Naive B cell (primary cell): ENCODE measurements around the gene FARS2. TPM values are rescaled to one million over a fixed set of nuclear protein-coding genes. Genes with fewer than 3 reads are reported as not detected.
"Not testable (repeated sequence)": the region's sequence is repeated elsewhere in the genome, so short reads cannot be mapped to it uniquely, and the experiment has no call there.

ENCODE experiments used
- ATAC-seq, 2 donors: fragments of 150-1000 bp; cut with Tn5 transposase; 2 replicates each; pipeline ENCODE4 v1.10.0; 2021; ENCODE audit warnings: low read depth in 2 of 2, mild to moderate bottlenecking in 2 of 2, moderate library complexity in 2 of 2
- DNase-seq: peaks from one replicate; pipeline ENCODE4 v3.0.0; 2022
- H3K27ac Mint-ChIP-seq, 6 donors: one replicate each; pipeline ENCODE4 v1.8.0; 2020 to 2022; ENCODE audit warnings: mild to moderate bottlenecking in 6 of 6, mixed read lengths in 6 of 6, moderate library complexity in 5 of 6, inconsistent platforms in 2 of 6
- H3K27me3 Mint-ChIP-seq, 3 donors: one replicate each; pipeline ENCODE4 v1.8.0; 2021 to 2022; ENCODE audit warnings: mixed read lengths in 3 of 3, mild to moderate bottlenecking in 1 of 3
- H3K36me3 Mint-ChIP-seq, 2 donors: one replicate each; pipeline ENCODE4 v1.8.0; 2020 to 2022; ENCODE audit warnings: mixed read lengths in 2 of 2, inconsistent platforms in 1 of 2, mild to moderate bottlenecking in 1 of 2
- H3K4me1 Mint-ChIP-seq, 3 donors: one replicate each; pipeline ENCODE4 v1.8.0; 2020 to 2022; ENCODE audit warnings: mixed read lengths in 3 of 3, inconsistent platforms in 1 of 3, mild to moderate bottlenecking in 1 of 3, moderate library complexity in 1 of 3
- H3K4me3 Mint-ChIP-seq, 8 donors: one replicate each; pipeline ENCODE4 v1.8.0; 2020 to 2022; ENCODE audit warnings: mild to moderate bottlenecking in 8 of 8, mixed read lengths in 8 of 8, moderate library complexity in 8 of 8, inconsistent platforms in 2 of 8
- H3K9me3 Mint-ChIP-seq, 7 donors: one replicate each; pipeline ENCODE4 v1.8.0; 2020 to 2022; ENCODE audit warnings: mixed read lengths in 7 of 7, mild to moderate bottlenecking in 5 of 7, inconsistent platforms in 2 of 7, moderate library complexity in 1 of 7
- polyA plus RNA-seq, 6 donors: library from polyadenylated mRNA; unstranded; fragments of 300-500 nt; fragmentation: Illumina TruSeq; gene quantifications; one replicate each; pipeline ENCODE4 v1.2.3, GENCODE V29; 2021; ENCODE audit warnings: low read depth in 6 of 6

The FARS2 gene
- polyA plus RNA-seq, 6 donors from 2014 or later, result 25.7 to 35.9 (median 27.6) TPM

- Mint-ChIP-seq H3K27ac (no peak overlapping the region), H3K27me3 (no peaks in the 10 kb centered on the region), H3K36me3 (peaks cover 48 to 53% of the 10 kb centered on the region in 2 donors), H3K4me3 (no peak overlapping the region), H3K9me3 (peaks cover 0 to 17% (median 10%) of the 10 kb centered on the region in 7 donors), H3K4me1 (no peaks in the 10 kb centered on the region)
- DNase-seq (no peak), ATAC-seq (no peak)
Observed at GRCh38 chr6:5550631-5551030, 289.3 kb downstream of the FARS2 start.

GRCh38 chr6:5552243-5552642, 290.9 kb downstream of the FARS2 start:
- ATAC-seq (no peak), DNase-seq (no peak)
- H3K4me1 Mint-ChIP-seq, result no peaks in the 10 kb centered on the region
- H3K36me3 Mint-ChIP-seq, result peaks cover 44 to 46% of the 10 kb centered on the region in 2 donors
- no peak overlapping the region for H3K27ac Mint-ChIP-seq
- no peaks in the 10 kb centered on the region for H3K27me3 Mint-ChIP-seq
- H3K4me3 Mint-ChIP-seq, result no peak overlapping the region
- peaks cover 0 to 17% (median 10%) of the 10 kb centered on the region in 7 donors for H3K9me3 Mint-ChIP-seq

GRCh38 chr6:5553767-5554166, 292.5 kb downstream of the FARS2 start:
- no peaks in the 10 kb centered on the region for H3K27me3 Mint-ChIP-seq
- DNase-seq (no peak), ATAC-seq (no peak)
- H3K4me3 Mint-ChIP-seq, result no peak overlapping the region
- no peaks in the 10 kb centered on the region for H3K4me1 Mint-ChIP-seq
- H3K9me3 Mint-ChIP-seq, result peaks cover 0 to 17% (median 10%) of the 10 kb centered on the region in 7 donors
- H3K36me3 Mint-ChIP-seq, result peaks cover 35 to 36% of the 10 kb centered on the region in 2 donors
- no peak overlapping the region for H3K27ac Mint-ChIP-seq

GRCh38 chr6:5554226-5554625, 292.9 kb downstream of the FARS2 start:
- no peak overlapping the region for H3K4me3 Mint-ChIP-seq
- H3K27me3 Mint-ChIP-seq, result no peaks in the 10 kb centered on the region
- DNase-seq (no peak), ATAC-seq (no peak)
- H3K4me1 Mint-ChIP-seq, result no peaks in the 10 kb centered on the region
- H3K9me3 Mint-ChIP-seq, result peaks cover 0 to 16% (median 10%) of the 10 kb centered on the region in 7 donors
- H3K36me3 Mint-ChIP-seq, result peaks cover 33 to 35% of the 10 kb centered on the region in 2 donors
- no peak overlapping the region for H3K27ac Mint-ChIP-seq

GRCh38 chr6:5556011-5556410, 294.7 kb downstream of the FARS2 start:
- no peak overlapping the region for H3K27ac Mint-ChIP-seq
- peaks cover 15 to 25% of the 10 kb centered on the region in 2 donors for H3K36me3 Mint-ChIP-seq
- no peak for ATAC-seq
- peaks cover 0 to 4% (median 2%) of the 10 kb centered on the region in 7 donors for H3K9me3 Mint-ChIP-seq
- H3K4me3 Mint-ChIP-seq, result no peak overlapping the region
- no peaks in the 10 kb centered on the region for H3K27me3 Mint-ChIP-seq
- no peak for DNase-seq
- no peaks in the 10 kb centered on the region for H3K4me1 Mint-ChIP-seq

- ATAC-seq (no peak), DNase-seq (no peak)
- Mint-ChIP-seq H3K9me3 (no peaks in the 10 kb centered on the region), H3K4me1 (peaks cover 0 to 5% (median 5%) of the 10 kb centered on the region in 3 donors), H3K4me3 (no peak overlapping the region), H3K27ac (no peak overlapping the region), H3K27me3 (no peaks in the 10 kb centered on the region), H3K36me3 (peaks cover 9 to 21% of the 10 kb centered on the region in 2 donors)
Observed at GRCh38 chr6:5557506-5557905, 296.2 kb downstream of the FARS2 start.

GRCh38 chr6:5559651-5560050, 298.3 kb downstream of the FARS2 start:
- ATAC-seq (no peak), DNase-seq (no peak)
- peaks cover 0 to 5% (median 5%) of the 10 kb centered on the region in 3 donors for H3K4me1 Mint-ChIP-seq
- H3K4me3 Mint-ChIP-seq, result no peak overlapping the region
- H3K27me3 Mint-ChIP-seq, result no peaks in the 10 kb centered on the region
- H3K9me3 Mint-ChIP-seq, result peaks cover 0 to 7% (median 0%) of the 10 kb centered on the region in 7 donors
- H3K27ac Mint-ChIP-seq, result peak overlapping the region in 1 of 6 donors; percentile 31
- H3K36me3 Mint-ChIP-seq, result peaks cover 9 to 16% of the 10 kb centered on the region in 2 donors

GRCh38 chr6:5562277-5562676, 301.0 kb downstream of the FARS2 start:
- Mint-ChIP-seq H3K4me3 (no peak overlapping the region), H3K36me3 (peaks cover 0 to 4% of the 10 kb centered on the region in 2 donors), H3K4me1 (peaks cover 0 to 11% (median 9%) of the 10 kb centered on the region in 3 donors), H3K27ac (no peak overlapping the region), H3K9me3 (peaks cover 0 to 11% (median 1%) of the 10 kb centered on the region in 7 donors), H3K27me3 (no peaks in the 10 kb centered on the region)
- no peak for ATAC-seq
- no peak for DNase-seq

GRCh38 chr6:5563086-5563485, 301.8 kb downstream of the FARS2 start:
- Mint-ChIP-seq H3K36me3 (peaks cover 2 to 4% of the 10 kb centered on the region in 2 donors), H3K9me3 (peaks cover 0 to 11% (median 3%) of the 10 kb centered on the region in 7 donors), H3K4me3 (no peak overlapping the region), H3K27ac (no peak overlapping the region), H3K4me1 (peaks cover 0 to 11% (median 9%) of the 10 kb centered on the region in 3 donors), H3K27me3 (no peaks in the 10 kb centered on the region)
- ATAC-seq (no peak), DNase-seq (no peak)

GRCh38 chr6:5564746-5565145, 303.4 kb downstream of the FARS2 start:
- H3K27ac Mint-ChIP-seq, H3K27me3 Mint-ChIP-seq, DNase-seq, ATAC-seq, H3K4me3 Mint-ChIP-seq: not testable (repeated sequence)
- H3K36me3 Mint-ChIP-seq, result peaks cover under 1 to 11% of the 10 kb centered on the region in 2 donors
- peaks cover 4 to 21% (median 16%) of the 10 kb centered on the region in 3 donors for H3K4me1 Mint-ChIP-seq
- peaks cover 0 to 11% (median 5%) of the 10 kb centered on the region in 7 donors for H3K9me3 Mint-ChIP-seq

- no peak for DNase-seq
- no peak for ATAC-seq
- Mint-ChIP-seq H3K4me3 (no peak overlapping the region), H3K36me3 (peaks cover 0 to 11% of the 10 kb centered on the region in 2 donors), H3K9me3 (peaks cover 0 to 11% (median 5%) of the 10 kb centered on the region in 7 donors), H3K4me1 (peaks cover 5 to 21% (median 17%) of the 10 kb centered on the region in 3 donors), H3K27me3 (no peaks in the 10 kb centered on the region), H3K27ac (no peak overlapping the region)
Observed at GRCh38 chr6:5565971-5566370, 304.7 kb downstream of the FARS2 start.

GRCh38 chr6:5566718-5567117, 305.4 kb downstream of the FARS2 start:
- H3K36me3 Mint-ChIP-seq, result peaks cover 0 to 11% of the 10 kb centered on the region in 2 donors
- ATAC-seq (no peak), DNase-seq (no peak)
- H3K4me3 Mint-ChIP-seq, result no peak overlapping the region
- H3K9me3 Mint-ChIP-seq, result peaks cover 0 to 11% (median 5%) of the 10 kb centered on the region in 7 donors
- peaks cover 5 to 25% (median 13%) of the 10 kb centered on the region in 3 donors for H3K4me1 Mint-ChIP-seq
- no peak overlapping the region for H3K27ac Mint-ChIP-seq
- H3K27me3 Mint-ChIP-seq, result no peaks in the 10 kb centered on the region

GRCh38 chr6:5567352-5567751, 306.0 kb downstream of the FARS2 start:
- ATAC-seq (no peak), DNase-seq (no peak)
- no peak overlapping the region for H3K27ac Mint-ChIP-seq
- H3K36me3 Mint-ChIP-seq, result peaks cover 0 to 11% of the 10 kb centered on the region in 2 donors
- H3K4me3 Mint-ChIP-seq, result no peak overlapping the region
- peaks cover 5 to 22% (median 13%) of the 10 kb centered on the region in 3 donors for H3K4me1 Mint-ChIP-seq
- peaks cover 1 to 11% (median 5%) of the 10 kb centered on the region in 7 donors for H3K9me3 Mint-ChIP-seq
- no peaks in the 10 kb centered on the region for H3K27me3 Mint-ChIP-seq

GRCh38 chr6:5567890-5568289, 306.6 kb downstream of the FARS2 start:
- Mint-ChIP-seq H3K4me3 (no peak overlapping the region), H3K9me3 (peaks cover 1 to 11% (median 5%) of the 10 kb centered on the region in 7 donors), H3K27me3 (no peaks in the 10 kb centered on the region), H3K36me3 (peaks cover 4 to 11% of the 10 kb centered on the region in 2 donors), H3K4me1 (peaks cover 5 to 22% (median 17%) of the 10 kb centered on the region in 3 donors), H3K27ac (no peak overlapping the region)
- ATAC-seq (no peak), DNase-seq (no peak)
